GM12892 (cell line): Measurements from ENCODE around the gene KAZN.

Experiments
- POLR2A ChIP-seq: IDR thresholded peaks from 2 replicates; pipeline ENCODE4 v1.6.1; 2011; ENCODE audit warnings: low read depth, low read length, control low read depth
- POLR2AphosphoS5 ChIP-seq: IDR thresholded peaks from 2 replicates; pipeline ENCODE4 v1.6.1; 2011; ENCODE audit warnings: low read depth, low read length, control low read depth
- TAF1 ChIP-seq: IDR thresholded peaks from 2 replicates; pipeline ENCODE4 v1.6.1; 2011; ENCODE audit warnings: low read depth, mild to moderate bottlenecking, control low read depth, low read length, borderline replicate concordance

- TF ChIP-seq POLR2A = no peak
- no peak for TF ChIP-seq POLR2AphosphoS5
- TF ChIP-seq TAF1 = no peak
Observed at GRCh38 chr1:14836426-14837140, 238.1 kb downstream of the KAZN start.
